Activated T-cell treated with anti-CD3 and anti-CD28 coated beads for 4 hours (primary cell): ENCODE data around the gene DNAI4.
"Not testable (repeated sequence)": the region's sequence is repeated elsewhere in the genome, so short reads cannot be mapped to it uniquely, and the experiment has no call there.

Source experiments
- DNase-seq: peaks from one replicate; pipeline ENCODE4 v3.0.0-alpha.2; 2020

Gene DNAI4

DNA sequence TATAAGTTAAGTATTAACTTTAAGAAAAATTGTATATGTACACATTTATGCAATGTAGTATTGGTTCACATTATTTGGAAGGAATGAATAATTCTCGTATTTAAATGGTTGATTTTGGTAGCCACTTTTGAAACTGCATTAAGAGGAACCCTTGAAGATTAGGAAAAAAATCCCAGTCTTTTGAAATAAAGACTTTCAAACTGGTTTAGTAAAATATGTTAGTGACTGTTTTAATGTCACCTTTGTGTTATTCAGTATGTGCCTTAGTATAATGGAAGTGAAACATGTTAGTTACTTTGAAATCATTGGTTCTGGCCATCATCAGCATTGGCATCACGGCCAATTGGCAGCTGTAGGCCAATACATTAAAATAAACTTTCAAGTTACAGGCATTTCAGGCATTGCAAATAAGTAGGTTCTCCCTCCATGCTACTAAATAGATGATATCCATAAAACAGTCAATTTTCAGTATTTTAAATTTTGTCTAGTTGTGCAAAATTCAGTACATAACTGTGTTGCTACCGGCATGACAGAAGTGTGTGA is 4.6 kb upstream of the DNAI4 start:
- DNase-seq = no peak

DNA sequence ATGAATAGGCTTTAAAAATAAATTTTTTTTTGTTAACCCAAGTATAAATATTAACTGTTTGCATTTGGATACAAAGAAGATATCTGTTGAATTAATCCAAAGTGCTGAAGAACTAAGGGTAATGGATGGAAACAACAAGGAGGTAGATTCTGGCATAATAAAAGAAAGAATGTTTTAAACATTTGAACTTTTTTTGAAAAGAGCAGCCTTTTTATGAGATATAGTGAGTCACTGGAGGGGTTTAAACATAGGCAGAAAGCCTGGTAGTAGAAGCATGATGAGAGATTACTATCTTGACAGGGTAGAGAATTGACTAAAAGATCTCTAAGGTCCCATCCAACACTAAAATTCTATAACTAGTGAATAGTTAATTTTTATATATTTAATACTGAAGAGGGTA is 2.9 kb upstream of the DNAI4 start:
- no peak for DNase-seq

- no peak for DNase-seq
Measured at GRCh38 chr1:66925944-66926343, 1.3 kb upstream of the DNAI4 start.

GRCh38 chr1:66925558-66925910 is 878 bp upstream of the DNAI4 start:
- no peak for DNase-seq

DNA sequence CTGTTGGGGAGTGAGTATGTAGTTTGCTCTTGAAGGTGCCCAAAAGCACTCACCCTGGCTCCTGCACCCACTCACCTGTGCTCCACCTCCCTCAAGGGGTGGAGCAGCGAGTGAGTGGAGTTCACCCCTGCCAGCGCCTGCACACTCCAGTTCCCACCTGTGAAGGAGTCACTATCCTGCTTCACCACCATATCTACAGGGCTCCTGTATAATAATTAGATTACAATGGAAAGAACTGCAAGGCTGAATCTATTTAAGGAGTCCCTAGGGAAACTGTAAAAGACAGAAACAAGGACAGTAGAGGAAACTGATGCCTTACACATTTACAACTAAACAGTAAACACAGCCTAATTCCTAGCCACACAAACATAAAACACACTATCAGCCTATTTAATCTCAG is 4.1 kb downstream of the DNAI4 start:
- DNase-seq = no peak

DNA sequence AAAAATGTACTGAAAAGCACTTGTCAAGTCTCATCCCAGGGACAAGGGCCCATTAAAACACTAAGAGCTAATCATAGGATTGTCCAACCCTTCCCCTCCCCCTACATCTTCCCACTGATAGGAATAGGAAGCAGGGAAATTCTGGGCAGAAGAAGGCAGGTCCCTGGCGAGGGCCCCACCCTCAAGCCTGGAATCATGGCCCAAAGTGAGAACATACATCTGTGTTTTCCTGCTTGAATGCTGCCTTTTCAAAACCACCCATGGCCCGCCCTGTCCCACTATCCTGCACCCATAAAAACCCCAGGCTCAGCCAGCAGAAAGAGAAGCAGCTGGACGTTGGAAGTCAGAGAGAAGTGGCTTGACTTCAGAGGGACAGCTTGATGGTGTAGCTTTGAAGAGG is 4.8 kb downstream of the DNAI4 start:
- DNase-seq = no peak

GRCh38 chr1:66919063-66919462 is 5.6 kb downstream of the DNAI4 start:
- DNase-seq = no peak

DNA sequence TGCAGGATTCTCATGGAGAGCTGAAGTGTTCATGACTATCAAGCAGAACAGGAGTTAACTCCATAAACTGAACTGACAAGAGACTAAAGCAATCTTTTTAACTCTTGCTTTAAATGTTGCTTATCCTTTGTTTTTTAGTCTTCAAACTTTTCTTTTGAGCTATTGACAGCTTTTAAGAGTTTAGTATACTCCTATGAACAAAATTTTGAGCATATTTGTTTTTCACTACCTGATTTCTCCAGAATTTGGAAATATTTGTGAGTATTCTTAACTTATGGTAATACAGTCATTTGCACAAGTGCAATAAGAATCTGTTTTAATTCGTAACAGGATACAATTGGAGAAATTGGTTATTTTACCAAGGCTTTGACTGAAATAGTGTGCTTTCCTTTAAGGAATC is 7.2 kb downstream of the DNAI4 start:
- no peak for DNase-seq

DNA sequence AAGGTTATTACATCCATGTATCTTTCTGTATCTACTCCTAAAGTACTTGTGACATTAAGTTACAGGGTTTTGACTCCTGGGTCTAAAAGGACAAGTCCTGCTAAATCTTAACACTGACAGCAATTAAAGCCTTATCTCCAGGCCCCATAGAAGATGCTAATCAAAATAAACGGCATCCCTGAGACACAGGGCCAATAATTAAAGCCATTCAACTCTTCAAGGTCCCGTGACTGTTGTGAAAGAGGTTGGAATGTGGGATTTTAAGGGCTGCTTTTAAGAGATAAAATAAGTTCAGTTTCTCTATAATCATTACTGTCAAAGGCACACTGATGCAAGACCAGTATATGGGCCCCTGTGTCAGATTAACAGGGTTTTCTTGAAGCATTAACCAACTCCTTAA is 8.3 kb downstream of the DNAI4 start:
- DNase-seq = no peak

GRCh38 chr1:66915203-66915602 is 9.5 kb downstream of the DNAI4 start:
- not testable (repeated sequence) for DNase-seq

GRCh38 chr1:66893712-66894111 is 30.9 kb downstream of the DNAI4 start:
- DNase-seq = no peak

DNA sequence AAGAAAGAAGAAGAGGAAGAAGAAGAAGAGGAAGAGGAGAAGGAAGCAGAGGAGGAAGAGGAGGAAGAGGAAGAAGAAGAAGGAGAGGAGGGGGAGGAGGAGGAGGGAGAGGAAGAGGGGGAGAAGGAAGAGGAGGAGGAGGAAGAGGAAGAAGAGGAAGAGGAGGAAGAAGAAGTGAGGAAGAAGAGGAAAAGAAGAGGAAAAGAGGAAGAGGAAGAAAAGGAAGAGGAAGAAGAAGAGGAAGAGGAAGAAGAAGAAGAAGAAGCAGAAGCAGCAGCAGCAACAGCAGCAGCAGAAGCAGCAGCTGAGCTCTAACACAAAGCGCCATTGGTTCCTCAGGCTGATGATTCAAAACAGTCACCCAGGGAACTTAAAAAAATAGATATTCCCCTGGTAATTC is 34.0 kb downstream of the DNAI4 start:
- DNase-seq = no peak

- no peak for DNase-seq
Measured at GRCh38 chr1:66889030-66889429, 35.6 kb downstream of the DNAI4 start.

- no peak for DNase-seq
Measured at GRCh38 chr1:66876664-66877063, 48.0 kb downstream of the DNAI4 start.

- DNase-seq = no peak
Measured at GRCh38 chr1:66873111-66873510, 51.5 kb downstream of the DNAI4 start.

DNA sequence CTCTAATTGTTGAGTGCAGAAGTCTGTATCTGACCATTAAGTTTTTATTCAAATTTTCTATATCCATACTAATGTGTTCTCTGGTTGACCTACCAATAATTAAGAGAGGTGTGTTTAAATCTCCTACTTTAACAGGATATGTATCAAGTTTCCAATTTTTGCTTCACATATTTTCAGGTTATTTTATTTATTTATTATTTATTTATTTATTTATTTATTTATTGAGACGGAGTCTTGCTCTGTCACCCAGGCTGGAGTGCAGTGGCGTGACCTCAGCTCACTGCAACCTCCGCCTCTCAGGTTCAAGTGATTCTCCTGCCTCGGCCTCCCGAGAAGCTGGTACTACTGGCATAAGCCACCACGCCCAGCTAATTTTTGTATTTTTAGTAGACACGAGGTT is 52.6 kb downstream of the DNAI4 start:
- not testable (repeated sequence) for DNase-seq

- DNase-seq = no peak
Measured at GRCh38 chr1:66867501-66867900, 57.2 kb downstream of the DNAI4 start.

- DNase-seq = no peak
Measured at GRCh38 chr1:66860529-66860928, 64.1 kb downstream of the DNAI4 start.

GRCh38 chr1:66853379-66853778 is 71.3 kb downstream of the DNAI4 start:
- no peak for DNase-seq

DNA sequence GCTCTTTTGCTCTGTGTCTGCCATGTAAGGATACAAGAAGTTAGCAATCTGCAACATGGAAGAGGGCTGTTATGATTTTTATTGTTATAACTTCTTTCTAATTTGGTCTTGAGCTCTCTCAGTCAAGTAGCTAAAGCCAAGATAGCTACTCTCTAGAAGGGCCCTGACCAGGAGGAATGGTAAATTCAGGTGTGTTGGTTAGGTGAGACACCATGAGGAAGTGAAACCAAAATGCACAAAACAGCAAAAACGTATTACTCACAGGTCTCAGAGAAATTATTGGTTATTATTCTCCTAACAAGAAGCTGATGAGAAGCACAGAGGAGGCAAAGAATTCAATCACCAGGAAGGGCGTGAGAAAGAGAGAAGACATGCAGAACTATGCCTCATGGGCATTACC is 71.8 kb downstream of the DNAI4 start:
- no peak for DNase-seq

- no peak for DNase-seq
Measured at GRCh38 chr1:66850989-66851388, 73.7 kb downstream of the DNAI4 start.

DNA sequence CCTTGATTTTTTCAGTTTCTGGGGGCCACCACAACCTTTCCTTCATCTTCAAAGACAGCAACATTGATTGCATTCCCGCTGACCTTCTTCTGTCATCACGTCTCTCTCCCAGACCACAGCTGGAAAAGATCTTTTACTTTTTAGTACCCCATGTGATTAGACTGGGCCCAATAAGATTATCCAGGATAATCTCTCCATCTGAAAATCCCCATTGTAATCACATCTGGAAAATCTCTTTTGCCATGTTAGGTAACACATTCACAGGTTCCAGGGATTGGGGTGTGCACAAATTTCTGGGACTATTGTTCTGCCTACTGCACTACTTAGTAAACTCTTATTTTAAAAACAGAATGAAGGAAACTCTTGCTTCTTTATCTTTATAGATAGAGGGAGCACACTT is 76.5 kb downstream of the DNAI4 start:
- DNase-seq = no peak

- no peak for DNase-seq
Measured at GRCh38 chr1:66840929-66841328, 83.7 kb downstream of the DNAI4 start.

DNA sequence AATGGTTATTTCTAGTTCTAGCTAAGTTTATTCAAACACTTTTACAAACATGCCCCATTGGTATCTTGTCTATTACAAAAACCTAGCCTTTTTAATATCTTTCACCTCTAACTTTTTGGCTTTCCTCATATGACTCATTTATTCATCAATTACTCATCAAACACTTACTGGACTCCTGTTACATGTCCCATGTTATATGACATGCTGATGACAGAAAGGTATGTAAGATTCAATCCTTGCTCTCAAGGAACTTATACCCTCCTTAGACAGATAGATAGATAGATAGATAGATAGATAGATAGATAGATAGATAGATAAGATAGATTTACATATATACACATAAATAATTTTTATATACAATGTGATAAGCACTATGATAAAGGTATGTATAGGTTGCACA is 89.7 kb downstream of the DNAI4 start:
- no peak for DNase-seq

DNA sequence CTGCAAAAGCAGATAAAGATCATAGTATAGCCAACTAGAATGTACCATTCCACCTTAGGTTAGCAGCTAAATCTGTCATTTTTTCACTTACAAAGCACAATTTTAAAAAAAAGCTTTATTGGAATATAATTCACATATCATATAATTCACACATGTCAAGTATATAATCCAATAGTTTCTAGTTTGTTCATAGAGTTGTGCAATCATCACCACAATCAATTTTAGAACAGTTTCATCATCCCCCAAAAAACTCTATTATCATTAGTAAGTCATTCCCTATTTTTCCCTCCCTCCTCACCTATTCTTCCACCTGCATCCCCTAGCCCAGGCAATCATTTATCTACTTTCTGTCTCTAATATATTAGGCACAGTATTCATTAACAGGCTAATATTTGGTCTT is 91.5 kb downstream of the DNAI4 start:
- DNase-seq = no peak
